GM18499 (cell line): Measurements from ENCODE around the gene STIM2.

Experiments
- ATAC-seq: cut with Tn5 transposase; IDR thresholded peaks from one replicate; pipeline ENCODE4 v1.9.1; 2021; ENCODE audit warnings: moderate number of reproducible peaks; ENCODE audit not compliant: insufficient read depth, unreplicated experiment

STIM2 gene

DNA sequence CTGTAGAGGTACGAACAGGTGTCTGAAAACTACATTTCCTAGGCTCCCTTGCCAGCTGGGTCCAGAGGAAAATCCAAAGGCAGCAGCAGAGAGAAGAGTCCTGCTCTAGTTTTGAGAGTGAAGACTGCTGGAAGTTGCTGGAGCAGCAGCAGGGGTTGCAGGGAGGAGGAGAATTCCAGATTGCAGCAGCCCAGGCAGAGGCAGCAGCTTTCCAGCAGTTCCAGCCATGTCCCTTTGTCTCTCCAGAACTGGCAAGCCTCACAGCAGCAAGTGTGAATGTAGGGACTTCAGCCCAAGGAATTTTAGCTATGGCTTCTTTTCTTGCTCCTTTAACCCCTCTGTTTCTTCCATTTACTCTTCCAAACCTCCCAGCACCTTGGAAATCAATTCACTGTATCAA is 24.1 kb upstream of the STIM2 start:
- no peak for ATAC-seq

DNA sequence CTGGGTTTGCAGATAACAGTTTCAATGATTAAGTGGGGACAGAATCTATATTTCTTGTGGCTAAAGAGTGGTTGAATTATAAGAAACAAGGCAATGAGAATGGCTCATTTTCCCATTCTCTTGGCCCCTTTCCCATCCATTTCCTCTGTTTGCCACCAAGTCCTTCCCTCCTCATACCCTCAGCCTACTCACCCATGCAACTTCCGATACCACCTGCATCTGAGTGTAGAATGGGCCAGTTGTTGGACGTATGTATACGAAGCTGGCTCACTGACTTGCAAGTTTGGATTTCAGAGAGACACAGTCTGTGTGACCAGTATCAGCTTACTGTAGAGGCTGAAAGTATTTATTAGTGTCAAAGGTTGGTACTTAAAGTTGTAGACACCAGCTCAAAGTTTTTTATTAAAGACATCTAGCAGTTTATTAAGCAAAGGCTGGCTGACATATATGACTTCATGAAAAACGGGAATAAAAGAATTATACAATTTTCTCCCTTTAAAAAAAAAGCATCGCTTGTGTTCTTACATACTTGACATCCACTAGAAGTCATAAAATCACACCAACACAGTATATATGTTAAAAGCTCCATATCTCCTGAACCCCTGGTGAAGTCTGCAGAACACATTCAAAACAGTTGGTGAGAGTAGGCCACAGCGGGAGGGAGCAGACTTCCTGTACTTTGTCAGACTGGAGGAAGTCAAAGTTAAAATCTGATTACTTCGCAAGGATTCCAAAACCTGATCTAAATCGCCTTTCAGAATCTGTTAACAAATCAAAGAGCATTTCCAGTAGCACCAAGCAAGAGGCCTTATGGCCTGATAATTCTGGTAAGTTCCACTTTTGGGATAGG is 22.4 kb upstream of the STIM2 start:
- no peak for ATAC-seq

DNA sequence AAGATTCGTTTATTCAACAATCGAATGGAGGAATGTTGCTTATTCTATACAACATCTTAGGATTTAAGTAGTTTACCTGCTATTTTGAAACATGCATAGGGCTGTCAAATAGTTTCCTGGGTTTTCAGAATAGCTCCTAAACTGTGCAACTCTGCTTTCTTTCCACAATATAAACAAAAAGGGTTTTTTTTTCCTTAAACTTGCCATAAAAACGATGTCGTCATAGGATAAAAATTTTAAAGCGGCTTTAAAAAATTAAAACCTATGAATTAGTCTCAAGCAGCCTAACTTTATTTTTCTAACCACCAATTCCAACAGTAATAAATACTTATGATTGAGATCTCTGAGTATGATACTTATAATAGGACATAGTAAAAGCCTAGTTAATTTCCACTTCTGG is 21.6 kb upstream of the STIM2 start:
- ATAC-seq = no peak

- ATAC-seq = no peak
Measured at GRCh38 chr4:26839534-26839951, 21.1 kb upstream of the STIM2 start.

DNA sequence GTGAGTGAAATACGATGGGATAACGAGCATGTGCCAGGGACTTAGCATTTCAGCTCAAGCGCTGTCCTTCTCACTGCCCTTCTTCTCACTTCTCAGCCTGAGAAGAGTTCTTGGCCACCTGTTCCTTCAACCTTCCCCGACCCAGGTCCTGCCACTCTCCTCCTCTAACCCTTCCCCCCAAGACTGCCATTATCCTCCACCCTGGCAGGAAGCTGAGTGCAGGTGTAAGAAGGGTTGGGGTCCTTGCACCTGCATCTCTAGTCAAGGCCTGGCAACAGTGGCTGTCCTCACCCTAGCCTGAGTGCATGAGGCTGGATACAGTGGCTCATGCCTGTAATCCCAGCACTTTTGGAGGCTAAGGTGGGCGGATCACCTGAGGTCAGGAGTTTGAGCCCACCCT is 19.9 kb upstream of the STIM2 start:
- ATAC-seq = no peak

- ATAC-seq = no peak
Measured at GRCh38 chr4:26842911-26843310, 17.7 kb upstream of the STIM2 start.

GRCh38 chr4:26850528-26850927 is 10.1 kb upstream of the STIM2 start:
- no peak for ATAC-seq

GRCh38 chr4:26851129-26851528 is 9.5 kb upstream of the STIM2 start:
- no peak for ATAC-seq

GRCh38 chr4:26854701-26855100 is 5.9 kb upstream of the STIM2 start:
- no peak for ATAC-seq

GRCh38 chr4:26856906-26857277 is 3.7 kb upstream of the STIM2 start:
- no peak for ATAC-seq

GRCh38 chr4:26857278-26858034 is 3.2 kb upstream of the STIM2 start:
- peak; percentile 25 for ATAC-seq

DNA sequence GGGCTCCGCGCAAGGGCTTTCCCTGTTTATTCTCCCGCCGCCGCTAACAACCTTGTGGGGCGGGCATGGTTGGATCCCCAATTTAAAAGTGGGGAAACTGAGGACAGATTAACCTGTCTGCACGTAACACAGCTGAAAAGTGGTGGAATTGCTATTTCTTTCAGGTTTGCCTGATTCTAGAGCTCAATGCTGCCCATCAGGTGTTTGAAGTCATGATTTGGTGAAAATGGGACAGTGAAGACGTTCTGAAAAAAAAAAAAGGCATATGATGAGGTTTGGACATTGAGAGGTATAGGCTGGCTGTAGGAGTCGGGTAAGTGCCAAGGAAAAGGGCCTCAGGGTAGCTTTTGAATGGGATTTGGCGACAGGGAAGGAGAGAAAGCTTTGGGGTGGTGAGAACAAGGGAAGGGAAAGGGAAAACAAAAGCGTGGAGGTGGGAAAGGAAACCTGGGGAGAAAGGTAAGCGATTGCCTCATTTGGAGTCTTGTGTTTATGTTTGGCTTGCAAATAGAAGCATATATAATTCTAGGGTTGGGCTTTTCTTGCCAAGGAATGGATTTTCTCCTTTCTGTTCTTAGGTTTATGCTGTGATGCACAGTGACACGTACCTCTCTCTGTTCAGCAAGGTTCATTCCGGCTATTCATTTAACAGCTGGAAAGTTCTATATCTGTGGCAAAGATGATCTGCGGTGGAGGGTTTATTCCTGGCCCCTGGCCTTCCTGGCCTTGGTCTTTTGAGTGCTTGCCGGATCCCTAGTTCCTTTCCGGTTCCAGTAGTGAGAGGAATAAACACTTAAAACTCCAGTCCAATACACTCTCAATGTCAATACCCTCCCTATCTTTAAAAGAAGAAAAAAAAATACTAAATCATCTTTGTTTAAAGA is 2.4 kb upstream of the STIM2 start:
- ATAC-seq = no peak

GRCh38 chr4:26858947-26859401 is 1.7 kb upstream of the STIM2 start:
- ATAC-seq = no peak

- no peak for ATAC-seq
Measured at GRCh38 chr4:26859762-26860156, 882 bp upstream of the STIM2 start.

DNA sequence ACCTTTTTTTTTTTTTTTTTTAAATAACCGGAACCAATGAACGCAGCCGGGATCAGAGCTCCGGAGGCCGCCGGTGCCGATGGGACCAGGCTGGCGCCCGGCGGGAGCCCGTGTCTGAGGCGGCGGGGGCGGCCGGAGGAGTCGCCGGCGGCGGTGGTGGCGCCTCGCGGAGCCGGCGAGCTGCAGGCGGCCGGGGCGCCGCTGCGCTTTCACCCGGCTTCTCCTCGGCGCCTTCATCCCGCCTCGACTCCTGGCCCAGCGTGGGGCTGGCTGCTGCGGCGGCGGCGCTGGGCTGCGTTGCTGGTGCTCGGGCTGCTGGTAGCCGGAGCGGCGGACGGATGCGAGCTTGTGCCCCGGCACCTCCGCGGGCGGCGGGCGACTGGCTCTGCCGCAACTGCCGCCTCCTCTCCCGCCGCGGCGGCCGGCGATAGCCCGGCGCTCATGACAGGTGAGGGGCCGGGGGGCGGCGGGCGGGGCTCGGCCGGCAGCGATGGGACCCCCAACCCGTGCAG is 337 bp downstream of the STIM2 start:
- ATAC-seq = peak; percentile 6

GRCh38 chr4:26861434-26862186 is 969 bp downstream of the STIM2 start:
- ATAC-seq = peak; percentile 34

DNA sequence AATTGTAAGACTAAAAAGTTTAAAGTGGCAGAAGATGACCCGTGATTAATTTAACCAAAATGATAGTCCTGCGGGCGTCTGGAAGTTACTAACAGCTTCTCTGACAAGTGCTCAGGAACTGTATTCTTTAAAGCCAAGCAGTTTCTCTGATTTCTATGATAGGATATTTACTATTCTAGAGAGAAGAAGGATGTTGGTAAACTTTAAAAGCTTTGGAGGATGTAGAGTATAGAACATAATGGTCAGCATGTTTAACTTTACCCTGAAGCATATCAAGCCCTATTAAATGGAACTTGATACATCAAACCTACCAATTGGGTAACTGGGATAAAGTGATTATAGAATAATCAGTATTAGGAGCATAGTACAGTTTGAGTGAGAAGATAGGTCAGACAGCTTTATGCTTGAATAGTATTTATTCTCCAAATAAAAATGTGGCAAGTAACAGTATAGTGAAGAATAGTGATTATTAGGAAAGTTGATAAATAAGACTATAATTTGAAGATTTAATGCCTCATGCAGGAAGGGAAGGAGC is 1.8 kb downstream of the STIM2 start:
- no peak for ATAC-seq

DNA sequence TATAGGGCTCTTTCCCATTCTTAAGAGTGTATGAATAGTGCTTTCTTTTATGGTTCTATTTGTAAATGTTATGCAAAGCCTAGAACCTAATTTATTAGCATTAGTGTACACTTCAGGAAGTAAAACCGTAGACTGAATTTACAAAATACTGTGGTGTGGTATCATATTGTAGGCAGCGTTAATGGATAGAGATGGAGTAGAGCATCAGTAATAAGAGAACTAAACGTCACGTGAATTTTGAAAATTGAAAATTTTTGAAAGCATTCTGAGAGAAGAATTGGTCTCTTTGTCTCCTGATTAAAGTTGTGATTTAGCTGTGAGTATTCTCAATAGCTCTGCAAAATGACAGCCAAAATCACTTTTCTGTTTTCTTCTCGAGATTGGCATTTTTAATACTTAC is 2.9 kb downstream of the STIM2 start:
- ATAC-seq = no peak

DNA sequence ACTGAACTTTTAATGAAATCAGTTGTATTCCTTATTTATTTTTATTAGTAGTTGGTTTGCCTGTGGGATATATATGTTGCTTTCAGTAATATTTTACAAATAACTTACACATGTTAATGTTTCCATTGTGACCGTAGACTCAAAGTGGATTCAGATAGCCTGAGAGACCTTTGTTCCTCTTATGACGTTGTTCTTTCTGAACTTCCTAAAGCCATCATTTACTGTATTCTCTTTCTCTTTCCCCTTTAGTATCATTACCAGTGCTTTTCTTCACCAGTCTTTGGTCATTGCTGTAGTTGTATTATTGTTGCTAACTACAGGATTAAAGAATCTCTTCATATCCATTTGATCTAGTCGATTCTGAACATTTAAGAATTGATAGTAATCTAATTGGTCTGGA is 4.3 kb downstream of the STIM2 start:
- ATAC-seq = no peak
